ENCODE results near the gene MAP3K6.
A peak's percentile ranks its signal among the peaks of the same experiment; 100 is the strongest.

Gene MAP3K6

GRCh38 chr1:27327964-27328363, 38.8 kb downstream of the MAP3K6 start:
- Histone ChIP-seq H3K27me3 (no peaks in the 10 kb centered on the region), H4K20me1 (peaks cover 86% of the 10 kb centered on the region), H3K4me3 (no peak overlapping the region), H3K4me2 (no peak overlapping the region), H3K9ac (peak overlapping the region; percentile 43; the same call in 1 of the 2 replicates), H3K36me3 (peaks cover 90% of the 10 kb centered on the region), H3K9me3 (no peaks in the 10 kb centered on the region), H3K4me1 (peaks cover 15% of the 10 kb centered on the region), H3K27ac (0 out of 2 replicates have a peak overlapping the region, but pooled peaks have one; percentile 18)
- no peak for TF ChIP-seq Cebpa-rat (IDR thresholded peaks at IDR 0.05)

- TF ChIP-seq Cebpa-rat (IDR thresholded peaks at IDR 0.05), result no peak
- Histone ChIP-seq H3K4me3 (no peak overlapping the region), H3K4me1 (peaks cover 24% of the 10 kb centered on the region), H3K27ac (no peak overlapping the region), H3K27me3 (no peaks in the 10 kb centered on the region), H3K4me2 (no peak overlapping the region), H3K9ac (no peak overlapping the region), H4K20me1 (peaks cover 62% of the 10 kb centered on the region), H3K9me3 (no peaks in the 10 kb centered on the region), H3K36me3 (peaks cover 63% of the 10 kb centered on the region)
These were observed 41.5 kb downstream of the MAP3K6 start for GRCh38 chr1:27325286-27325685.

GRCh38 chr1:27322569-27323240, 44.1 kb downstream of the MAP3K6 start:
- H3K27ac ChIP-seq, result peak overlapping the region; percentile 92
- peaks cover 37% of the 10 kb centered on the region for H3K36me3 ChIP-seq
- peaks cover 18% of the 10 kb centered on the region for H3K4me1 ChIP-seq
- peak overlapping the region; percentile 95 for H3K4me2 ChIP-seq
- peak overlapping the region; percentile 94 for H3K9ac ChIP-seq
- H3K27me3 ChIP-seq, result no peaks in the 10 kb centered on the region
- peak overlapping the region; percentile 82 for H3K4me3 ChIP-seq
- no peak for TF ChIP-seq Cebpa-rat (IDR thresholded peaks at IDR 0.05)
- peaks cover 36% of the 10 kb centered on the region for H4K20me1 ChIP-seq
- H3K9me3 ChIP-seq, result no peaks in the 10 kb centered on the region

GRCh38 chr1:27321813-27322568, 44.8 kb downstream of the MAP3K6 start, which contains the start of gene TMEM222:
TMEM222 (plus strand) TSS chr1:27322163; CDS start chr1:27322198, 35 bp downstream.
- no peaks in the 10 kb centered on the region for H3K27me3 ChIP-seq
- TF ChIP-seq Cebpa-rat (IDR thresholded peaks at IDR 0.05), result peak; percentile 97
- H3K9me3 ChIP-seq, result no peaks in the 10 kb centered on the region
- peaks cover 30% of the 10 kb centered on the region for H3K36me3 ChIP-seq
- H3K4me1 ChIP-seq, result peaks cover 18% of the 10 kb centered on the region
- H3K27ac ChIP-seq, result peak within 1 kb of the TSS; percentile 92
- peak within 1 kb of the TSS; percentile 82 for H3K4me3 ChIP-seq
- peak within 1 kb of the TSS; percentile 95 for H3K4me2 ChIP-seq
- peak within 1 kb of the TSS; percentile 94 for H3K9ac ChIP-seq
- peaks cover 29% of the 10 kb centered on the region; the same call in 1 of the 2 replicates for H4K20me1 ChIP-seq

GRCh38 chr1:27318596-27318995, 48.2 kb downstream of the MAP3K6 start:
- H3K4me2 ChIP-seq, result no peak overlapping the region
- H3K9me3 ChIP-seq, result no peaks in the 10 kb centered on the region
- H4K20me1 ChIP-seq, result no peaks in the 10 kb centered on the region
- H3K27me3 ChIP-seq, result no peaks in the 10 kb centered on the region
- H3K36me3 ChIP-seq, result no peaks in the 10 kb centered on the region
- H3K9ac ChIP-seq, result no peak overlapping the region
- H3K27ac ChIP-seq, result no peak overlapping the region
- no peak for TF ChIP-seq Cebpa-rat (IDR thresholded peaks at IDR 0.05)
- H3K4me3 ChIP-seq, result no peak overlapping the region
- peaks cover 16% of the 10 kb centered on the region for H3K4me1 ChIP-seq

GRCh38 chr1:27318136-27318535, 48.6 kb downstream of the MAP3K6 start:
- TF ChIP-seq Cebpa-rat (IDR thresholded peaks at IDR 0.05), result no peak
- Histone ChIP-seq H4K20me1 (no peaks in the 10 kb centered on the region), H3K4me1 (peaks cover 11% of the 10 kb centered on the region), H3K36me3 (no peaks in the 10 kb centered on the region), H3K4me3 (no peak overlapping the region), H3K27me3 (no peaks in the 10 kb centered on the region), H3K4me2 (no peak overlapping the region), H3K27ac (no peak overlapping the region), H3K9ac (no peak overlapping the region), H3K9me3 (no peaks in the 10 kb centered on the region)

- H4K20me1 ChIP-seq, result no peaks in the 10 kb centered on the region
- H3K27me3 ChIP-seq, result no peaks in the 10 kb centered on the region
- no peak overlapping the region for H3K27ac ChIP-seq
- no peaks in the 10 kb centered on the region for H3K36me3 ChIP-seq
- H3K4me1 ChIP-seq, result peaks cover 8% of the 10 kb centered on the region
- no peaks in the 10 kb centered on the region for H3K9me3 ChIP-seq
- H3K4me3 ChIP-seq, result no peak overlapping the region
- H3K9ac ChIP-seq, result no peak overlapping the region
- no peak for TF ChIP-seq Cebpa-rat (IDR thresholded peaks at IDR 0.05)
- H3K4me2 ChIP-seq, result no peak overlapping the region
These were observed 49.9 kb downstream of the MAP3K6 start for GRCh38 chr1:27316860-27317259.

GRCh38 chr1:27314737-27315136, 52.0 kb downstream of the MAP3K6 start:
- Histone ChIP-seq H3K4me1 (no peaks in the 10 kb centered on the region), H3K36me3 (no peaks in the 10 kb centered on the region), H3K4me2 (no peak overlapping the region), H4K20me1 (no peaks in the 10 kb centered on the region), H3K27me3 (no peaks in the 10 kb centered on the region), H3K27ac (no peak overlapping the region), H3K9me3 (no peaks in the 10 kb centered on the region), H3K4me3 (no peak overlapping the region), H3K9ac (no peak overlapping the region)
- no peak for TF ChIP-seq Cebpa-rat (IDR thresholded peaks at IDR 0.05)

- H3K27ac ChIP-seq, result no peak overlapping the region
- no peak overlapping the region for H3K4me2 ChIP-seq
- no peaks in the 10 kb centered on the region for H3K9me3 ChIP-seq
- H3K4me3 ChIP-seq, result no peak overlapping the region
- H3K4me1 ChIP-seq, result no peaks in the 10 kb centered on the region
- no peak for TF ChIP-seq Cebpa-rat (IDR thresholded peaks at IDR 0.05)
- H3K36me3 ChIP-seq, result no peaks in the 10 kb centered on the region
- no peak overlapping the region for H3K9ac ChIP-seq
- no peaks in the 10 kb centered on the region for H4K20me1 ChIP-seq
- H3K27me3 ChIP-seq, result no peaks in the 10 kb centered on the region
These were observed 52.6 kb downstream of the MAP3K6 start for GRCh38 chr1:27314169-27314568.

Measured in BLaER1 (cell line).